Measurements from ENCODE around the gene OR7G3.

The OR7G3 gene

GRCh38 chr19:9140159-9140874 lies 13.6 kb upstream of the OR7G3 start, which contains the start of gene ZNF317:
ZNF317 (plus strand) TSS chr19:9140397; CDS start chr19:9156017, 15,620 bp downstream.
- Mint-ChIP-seq H3K27me3 (peaks cover 1% of the 10 kb centered on the region), H3K4me1 (ENCODE audit: low read depth) (peaks cover 39% of the 10 kb centered on the region), H3K27ac (peak within 1 kb of the TSS; percentile 98), H3K4me3 (peak within 1 kb of the TSS; percentile 96), H3K9me3 (ENCODE audit: low read depth) (peaks cover 7% of the 10 kb centered on the region), H3K36me3 (peaks cover 13% of the 10 kb centered on the region)

GRCh38 chr19:9139609-9140158 lies 12.9 kb upstream of the OR7G3 start:
- Mint-ChIP-seq H3K4me1 (ENCODE audit: low read depth) (peaks cover 37% of the 10 kb centered on the region), H3K27ac (peak overlapping the region; percentile 98), H3K9me3 (ENCODE audit: low read depth) (peaks cover 5% of the 10 kb centered on the region), H3K27me3 (peaks cover 1% of the 10 kb centered on the region), H3K4me3 (peak overlapping the region; percentile 96), H3K36me3 (peaks cover 9% of the 10 kb centered on the region)

DNA sequence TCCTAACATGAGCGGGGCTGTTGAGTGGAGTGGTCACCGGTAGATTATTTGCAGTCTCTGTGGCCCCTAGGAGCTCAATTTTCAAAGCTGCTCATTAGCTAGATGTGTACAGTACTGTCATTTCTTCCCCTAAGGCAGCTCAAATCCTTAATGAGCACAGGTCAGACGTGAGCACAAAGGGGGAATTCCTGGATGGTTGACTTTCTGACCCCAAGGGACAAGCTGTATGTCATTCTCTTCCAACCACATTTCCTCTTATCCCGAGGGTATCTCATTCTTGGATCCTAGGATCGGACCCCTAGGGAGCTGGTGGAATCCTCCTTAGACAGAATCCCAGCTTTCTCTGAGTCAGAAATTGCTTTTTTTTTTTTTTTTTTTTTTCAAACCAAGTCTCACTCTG lies 5.7 kb upstream of the OR7G3 start:
- H3K36me3 Mint-ChIP-seq, result no peaks in the 10 kb centered on the region
- H3K4me1 Mint-ChIP-seq (ENCODE audit: low read depth), result peaks cover 9% of the 10 kb centered on the region
- H3K9me3 Mint-ChIP-seq (ENCODE audit: low read depth), result no peaks in the 10 kb centered on the region
- H3K27me3 Mint-ChIP-seq, result peaks cover 3% of the 10 kb centered on the region
- H3K27ac Mint-ChIP-seq, result no peak overlapping the region
- no peak overlapping the region for H3K4me3 Mint-ChIP-seq

DNA sequence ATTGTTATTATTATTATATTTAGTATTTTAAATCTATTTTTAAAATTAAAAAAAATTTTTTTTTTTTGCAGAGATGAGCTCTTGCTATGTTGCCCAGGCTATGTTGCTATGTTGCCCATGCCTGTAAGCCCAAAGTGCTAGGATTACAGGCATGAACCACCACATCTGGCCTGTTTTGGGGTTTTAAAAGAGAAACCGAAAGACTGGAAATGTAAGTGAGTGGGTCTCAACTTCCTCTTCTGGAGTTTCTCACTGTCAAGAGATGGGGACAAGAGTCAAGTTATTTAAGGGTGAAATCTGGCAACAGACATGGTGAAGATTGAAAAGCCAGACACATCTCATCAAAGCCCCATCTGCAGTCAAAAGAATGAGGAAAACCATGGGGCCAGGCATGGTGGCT lies 4.2 kb upstream of the OR7G3 start:
- Mint-ChIP-seq H3K27ac (no peak overlapping the region), H3K36me3 (no peaks in the 10 kb centered on the region), H3K27me3 (peaks cover 13% of the 10 kb centered on the region), H3K4me3 (no peak overlapping the region), H3K4me1 (ENCODE audit: low read depth) (peaks cover 6% of the 10 kb centered on the region), H3K9me3 (ENCODE audit: low read depth) (no peaks in the 10 kb centered on the region)

- Mint-ChIP-seq H3K4me3 (no peak overlapping the region), H3K9me3 (ENCODE audit: low read depth) (no peaks in the 10 kb centered on the region), H3K4me1 (ENCODE audit: low read depth) (peaks cover 6% of the 10 kb centered on the region), H3K27ac (no peak overlapping the region), H3K36me3 (no peaks in the 10 kb centered on the region), H3K27me3 (peaks cover 17% of the 10 kb centered on the region)
Observed at GRCh38 chr19:9128171-9128570, 1.4 kb upstream of the OR7G3 start.

DNA sequence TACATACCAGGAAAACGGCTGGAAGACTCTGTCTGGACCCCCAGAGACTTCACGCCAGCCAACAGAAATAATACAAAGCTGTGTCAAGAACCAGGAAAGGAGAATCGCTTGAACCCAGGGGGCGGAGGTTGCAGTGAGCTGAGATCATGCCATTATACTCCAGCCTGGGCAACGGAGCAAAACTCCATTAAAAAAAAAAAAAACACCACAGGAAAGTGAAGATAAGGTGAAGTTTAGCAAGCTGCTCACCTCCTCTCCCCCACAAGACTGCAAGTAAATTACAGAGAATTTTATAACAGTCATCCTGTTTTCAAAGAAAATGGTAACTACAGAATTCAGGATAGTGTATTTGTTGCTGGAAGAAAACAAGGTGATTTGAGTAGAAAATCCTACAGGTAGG lies 10.2 kb downstream of the OR7G3 start:
- Mint-ChIP-seq H3K4me3 (no peak overlapping the region), H3K27me3 (peaks cover 18% of the 10 kb centered on the region), H3K4me1 (ENCODE audit: low read depth) (no peaks in the 10 kb centered on the region), H3K27ac (no peak overlapping the region), H3K36me3 (no peaks in the 10 kb centered on the region), H3K9me3 (ENCODE audit: low read depth) (no peaks in the 10 kb centered on the region)

DNA sequence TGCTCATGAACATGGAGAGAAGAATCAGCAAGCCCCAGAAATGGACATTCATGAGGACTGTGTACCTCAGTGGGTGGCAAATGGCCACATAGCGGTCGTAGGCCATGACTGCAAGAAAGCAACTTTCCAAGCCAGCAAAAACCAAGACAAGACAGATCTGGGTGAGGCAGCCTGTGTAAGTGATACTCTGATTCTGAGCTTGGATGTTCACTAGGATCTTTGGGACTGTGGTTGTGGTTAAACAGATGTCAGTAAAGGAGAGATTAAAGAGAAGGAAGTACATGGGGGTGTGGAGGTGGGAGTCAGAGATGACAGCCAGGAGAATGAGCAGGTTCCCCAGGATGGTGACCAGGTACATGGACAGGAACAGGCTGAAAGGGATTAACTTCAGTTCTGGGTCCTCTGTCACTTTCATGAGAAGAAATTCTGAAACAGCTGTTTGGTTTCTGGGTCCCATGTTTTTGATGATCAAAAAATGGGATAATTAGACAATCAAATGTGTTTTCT lies 11.4 kb downstream of the OR7G3 start, which contains the start of gene OR7G1:
Gene OR7G1, minus strand, starts transcription at position 457 of the 507 bp plus-strand sequence. Its CDS starts 0 bp downstream, at position 457.
- Mint-ChIP-seq H3K9me3 (ENCODE audit: low read depth) (no peaks in the 10 kb centered on the region), H3K4me3 (no peak within 1 kb of the TSS), H3K27me3 (peaks cover 18% of the 10 kb centered on the region), H3K36me3 (no peaks in the 10 kb centered on the region), H3K4me1 (ENCODE audit: low read depth) (no peaks in the 10 kb centered on the region), H3K27ac (no peak within 1 kb of the TSS)

DNA sequence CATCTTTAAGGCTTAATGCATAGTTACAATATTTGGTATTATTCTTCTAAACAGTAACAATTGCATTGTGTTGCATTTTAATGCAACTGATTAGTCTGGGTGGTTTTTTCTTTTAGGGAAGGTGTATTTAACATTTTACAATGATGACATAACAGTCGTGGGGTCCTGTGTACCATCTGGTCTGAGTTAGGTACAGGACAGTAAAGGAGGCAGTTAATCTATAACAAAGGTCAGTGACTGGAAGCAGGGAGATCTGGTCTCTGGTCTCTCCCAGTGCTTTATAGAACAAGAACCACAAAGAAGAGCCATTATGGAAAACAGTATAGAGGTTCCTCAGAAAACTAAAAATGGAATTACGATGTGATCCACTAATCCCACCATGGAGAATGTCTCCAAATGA lies 16.8 kb downstream of the OR7G3 start:
- no peak overlapping the region for H3K27ac Mint-ChIP-seq
- peaks cover 11% of the 10 kb centered on the region for H3K27me3 Mint-ChIP-seq
- H3K4me3 Mint-ChIP-seq, result no peak overlapping the region
- no peaks in the 10 kb centered on the region for H3K4me1 Mint-ChIP-seq (ENCODE audit: low read depth)
- no peaks in the 10 kb centered on the region for H3K36me3 Mint-ChIP-seq
- no peaks in the 10 kb centered on the region for H3K9me3 Mint-ChIP-seq (ENCODE audit: low read depth)

- Mint-ChIP-seq H3K36me3 (no peaks in the 10 kb centered on the region), H3K4me1 (ENCODE audit: low read depth) (no peaks in the 10 kb centered on the region), H3K4me3 (no peak within 1 kb of the TSS), H3K9me3 (ENCODE audit: low read depth) (no peaks in the 10 kb centered on the region), H3K27me3 (peaks cover 14% of the 10 kb centered on the region), H3K27ac (no peak within 1 kb of the TSS)
Observed at GRCh38 chr19:9107375-9107774, 19.4 kb downstream of the OR7G3 start, which contains the start of gene OR7G2. OR7G2 (minus strand) TSS chr19:9107475; CDS start chr19:9103243, 4,232 bp downstream.

GRCh38 chr19:9086761-9087160 lies 40.0 kb downstream of the OR7G3 start, which contains the start of gene OR1M1:
OR1M1 (plus strand) TSS chr19:9087061; CDS start chr19:9093245, 6,184 bp downstream.
- no peak within 1 kb of the TSS for H3K4me3 Mint-ChIP-seq
- no peaks in the 10 kb centered on the region for H3K4me1 Mint-ChIP-seq (ENCODE audit: low read depth)
- peaks cover 9% of the 10 kb centered on the region for H3K27me3 Mint-ChIP-seq
- H3K27ac Mint-ChIP-seq, result no peak within 1 kb of the TSS
- no peaks in the 10 kb centered on the region for H3K36me3 Mint-ChIP-seq
- H3K9me3 Mint-ChIP-seq (ENCODE audit: low read depth), result no peaks in the 10 kb centered on the region

DNA sequence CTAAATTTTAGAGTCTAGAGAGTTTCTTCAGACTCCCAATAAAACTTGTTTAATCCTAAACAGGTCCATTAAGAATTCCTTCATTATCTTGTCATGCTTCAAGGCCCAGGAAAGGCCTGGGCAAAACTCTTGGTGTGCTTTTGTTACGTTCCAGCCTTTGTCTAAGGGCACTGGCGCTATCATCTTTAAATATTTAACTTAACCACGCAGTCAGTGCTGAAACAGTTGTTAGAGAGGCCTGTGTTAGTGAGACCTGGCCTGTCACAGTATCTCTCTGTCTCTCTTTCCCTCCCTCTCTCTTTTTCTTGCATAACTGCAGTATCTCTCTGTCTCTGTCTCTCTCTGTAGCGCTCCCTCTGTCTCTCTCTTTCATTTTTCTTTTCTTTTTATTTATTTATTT lies 48.1 kb downstream of the OR7G3 start:
- no peaks in the 10 kb centered on the region for H3K4me1 Mint-ChIP-seq (ENCODE audit: low read depth)
- no peak overlapping the region for H3K27ac Mint-ChIP-seq
- H3K27me3 Mint-ChIP-seq, result no peaks in the 10 kb centered on the region
- no peak overlapping the region for H3K4me3 Mint-ChIP-seq
- no peaks in the 10 kb centered on the region for H3K9me3 Mint-ChIP-seq (ENCODE audit: low read depth)
- no peaks in the 10 kb centered on the region for H3K36me3 Mint-ChIP-seq

DNA sequence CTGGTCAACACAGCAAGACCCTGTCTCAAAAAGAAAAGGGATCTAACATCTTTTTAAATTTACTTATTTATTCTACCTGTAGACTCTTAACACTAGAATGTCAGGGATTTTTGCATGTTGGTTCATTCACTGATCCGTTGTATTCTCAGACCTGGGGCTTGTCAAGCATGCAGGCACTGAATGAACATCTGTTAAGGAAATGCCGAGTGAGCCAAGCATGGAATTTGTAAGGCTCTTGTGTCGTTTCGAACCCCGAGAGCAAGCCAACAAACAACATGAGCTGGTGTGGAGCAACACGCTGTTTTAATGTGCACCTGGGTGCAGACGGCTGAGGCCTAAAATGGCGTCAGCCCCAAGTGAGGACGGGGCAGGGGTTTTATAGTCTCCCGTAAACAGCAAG lies 49.8 kb downstream of the OR7G3 start:
- no peak overlapping the region for H3K4me3 Mint-ChIP-seq
- H3K36me3 Mint-ChIP-seq, result no peaks in the 10 kb centered on the region
- H3K27ac Mint-ChIP-seq, result no peak overlapping the region
- H3K4me1 Mint-ChIP-seq (ENCODE audit: low read depth), result no peaks in the 10 kb centered on the region
- no peaks in the 10 kb centered on the region for H3K9me3 Mint-ChIP-seq (ENCODE audit: low read depth)
- H3K27me3 Mint-ChIP-seq, result no peaks in the 10 kb centered on the region

Measured in activated naive CD8-positive, alpha-beta T cell (primary cell).